Kidney tubule cell (primary cell): ENCODE data around the gene PLCD1.
A peak's percentile ranks its signal among the peaks of the same experiment; 100 is the strongest.

ENCODE experiments used
- DNase-seq: peaks from one replicate; pipeline ENCODE4 v3.0.0-alpha.2; 2018; ENCODE audit warnings: low spot score

Gene PLCD1

GRCh38 chr3:38016847-38017444 is 12.5 kb downstream of the PLCD1 start:
- no peak for DNase-seq

- DNase-seq: no peak
These were observed 13.0 kb downstream of the PLCD1 start for GRCh38 chr3:38016410-38016809.

GRCh38 chr3:38015984-38016383 is 13.5 kb downstream of the PLCD1 start:
- no peak for DNase-seq

DNA sequence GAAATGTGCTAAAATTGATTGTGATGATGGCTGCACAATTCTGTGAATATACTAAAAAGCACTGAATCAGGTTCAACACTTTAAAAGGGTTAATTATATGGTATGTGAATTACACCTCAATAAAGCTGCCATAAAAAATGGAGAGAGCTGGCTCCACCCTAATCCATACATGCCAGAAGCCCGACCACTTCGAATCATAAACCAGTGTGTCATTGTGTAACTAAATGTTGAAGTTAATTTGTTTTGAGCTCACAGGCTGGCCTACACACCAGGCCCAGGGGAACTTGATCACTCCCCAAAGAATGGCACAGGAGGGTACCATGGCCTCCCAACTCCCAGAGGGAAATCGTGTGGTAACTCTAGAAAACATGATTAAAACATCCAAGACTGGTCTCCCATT is 14.0 kb downstream of the PLCD1 start:
- DNase-seq: no peak

DNA sequence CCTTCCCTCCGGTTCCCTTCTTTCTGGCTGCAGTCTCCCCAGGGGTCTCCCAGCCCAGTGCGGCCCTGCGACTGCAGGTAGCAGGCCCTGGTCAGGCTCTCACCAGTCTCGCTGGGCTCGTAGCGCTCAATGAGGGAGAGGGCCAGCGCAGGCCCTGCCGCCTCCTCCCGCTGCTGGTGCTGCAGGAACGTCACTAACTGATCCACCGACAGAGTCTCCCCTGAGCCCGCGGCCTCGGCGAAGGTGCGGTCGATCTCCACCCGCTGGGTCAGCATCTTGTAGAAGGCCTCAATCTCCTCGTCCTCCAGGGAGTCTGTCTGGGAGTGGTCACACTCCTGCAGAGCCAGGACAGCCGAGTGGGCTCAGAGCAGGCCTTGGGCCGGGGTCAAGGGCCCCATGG is 18.3 kb downstream of the PLCD1 start:
- no peak for DNase-seq

DNA sequence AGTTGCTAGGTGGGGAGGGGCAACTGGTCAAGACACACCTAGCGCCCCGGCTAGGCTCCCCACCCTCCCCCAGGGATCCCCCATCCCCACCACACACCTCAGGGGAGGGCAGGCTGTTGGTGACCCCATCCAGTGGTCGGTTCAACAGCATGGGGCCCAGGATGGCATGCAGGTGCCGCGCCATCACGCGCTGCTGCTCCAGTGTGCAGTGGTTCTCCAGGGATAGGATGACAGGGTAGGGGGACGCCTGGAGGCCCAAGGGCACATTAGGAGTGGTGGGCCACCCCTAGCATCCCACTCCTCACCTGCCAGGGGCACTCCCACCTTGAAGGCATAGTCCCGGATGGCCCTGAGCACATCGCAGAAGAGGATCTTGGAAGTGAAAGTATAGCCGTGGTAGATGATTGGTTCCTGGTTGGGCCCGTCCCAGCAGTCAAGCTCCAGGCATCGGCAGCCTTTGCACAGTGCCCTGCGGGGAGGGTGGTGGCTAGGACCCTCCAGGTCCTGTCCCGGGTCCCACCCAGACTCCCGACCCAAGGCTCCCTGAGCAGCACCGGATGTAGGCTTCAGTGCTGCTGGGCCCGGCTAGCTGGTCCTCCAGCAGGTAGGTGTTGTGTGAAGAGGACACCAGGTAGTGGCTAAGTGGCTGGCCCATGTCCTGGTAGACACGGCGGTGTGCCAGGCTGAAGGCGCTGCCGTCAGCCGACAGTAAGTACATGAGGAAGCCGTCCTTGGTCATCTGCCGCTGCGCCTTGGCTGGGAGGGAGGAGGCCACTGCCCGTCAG is 19.4 kb downstream of the PLCD1 start:
- no peak for DNase-seq

DNA sequence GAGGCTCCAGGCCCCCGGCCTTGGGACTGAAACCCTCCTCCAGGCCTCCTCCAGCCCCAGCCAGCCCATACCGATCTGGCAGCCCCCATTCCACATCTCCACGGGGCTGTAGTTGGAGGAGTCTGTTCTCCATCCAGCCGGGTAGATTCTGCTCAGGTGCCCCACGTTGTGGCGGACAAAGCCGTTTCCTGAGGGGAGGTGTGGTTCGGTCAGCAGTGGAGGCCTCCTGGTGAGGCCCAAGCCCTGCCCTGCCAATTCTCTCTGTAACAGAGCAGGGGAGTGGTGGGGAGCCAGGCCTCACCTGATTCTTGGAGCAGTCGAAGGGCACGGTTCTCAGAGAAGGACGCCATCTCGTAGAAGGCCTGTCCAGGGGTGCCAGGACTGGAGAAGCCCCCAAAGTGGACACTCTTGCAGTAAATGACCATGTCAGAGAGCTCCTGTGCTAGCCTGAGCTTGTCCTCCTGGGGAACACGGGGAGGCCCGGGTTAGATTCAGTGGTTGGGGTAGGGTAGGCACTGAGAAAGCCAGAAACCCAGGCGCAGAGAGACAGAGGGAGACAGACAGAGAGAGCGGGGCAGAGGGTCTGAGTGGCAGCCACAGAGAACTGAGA is 20.4 kb downstream of the PLCD1 start:
- no peak for DNase-seq

DNA sequence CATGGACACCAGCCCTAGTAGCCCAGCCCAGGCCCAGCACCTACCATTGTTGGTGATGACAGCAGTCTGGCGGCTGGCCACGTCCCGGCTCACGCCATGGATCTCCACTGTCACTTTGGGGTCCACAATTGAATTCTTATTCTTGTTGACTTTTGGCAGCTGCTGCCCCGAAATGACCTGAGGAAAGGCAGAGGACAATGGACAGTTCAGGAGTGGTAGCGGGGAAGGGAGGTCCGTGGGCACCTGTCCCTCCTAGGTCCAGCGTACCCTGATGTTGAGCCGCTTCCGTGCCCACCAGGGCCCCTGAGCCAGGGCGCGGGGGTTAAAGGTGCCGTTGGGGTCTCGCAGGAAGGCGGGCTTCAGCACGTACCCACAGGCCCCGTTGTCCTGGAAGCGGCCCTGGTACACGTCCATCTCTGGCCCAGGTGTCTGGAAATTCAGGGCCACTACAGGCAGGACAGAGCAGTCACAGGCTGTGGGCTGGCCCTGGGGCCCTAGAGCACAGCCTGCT is 21.2 kb downstream of the PLCD1 start:
- no peak for DNase-seq

DNA sequence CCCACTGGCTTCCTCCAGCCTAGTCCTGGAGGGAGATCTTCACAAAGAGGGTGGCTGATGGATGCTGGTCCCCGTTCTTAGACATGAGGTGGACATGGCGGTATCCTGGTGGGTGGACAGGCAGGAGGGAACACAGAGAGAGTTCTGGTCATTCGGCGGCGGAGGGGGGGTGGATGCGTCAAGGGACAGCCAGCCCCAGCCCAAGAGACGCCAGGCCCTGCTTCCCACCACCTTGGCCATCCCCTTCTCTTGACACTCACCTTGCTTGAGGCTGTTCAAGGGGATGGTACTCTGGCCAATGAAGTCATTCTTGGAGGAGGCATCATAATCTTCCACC is 21.7 kb downstream of the PLCD1 start:
- no peak for DNase-seq

DNA sequence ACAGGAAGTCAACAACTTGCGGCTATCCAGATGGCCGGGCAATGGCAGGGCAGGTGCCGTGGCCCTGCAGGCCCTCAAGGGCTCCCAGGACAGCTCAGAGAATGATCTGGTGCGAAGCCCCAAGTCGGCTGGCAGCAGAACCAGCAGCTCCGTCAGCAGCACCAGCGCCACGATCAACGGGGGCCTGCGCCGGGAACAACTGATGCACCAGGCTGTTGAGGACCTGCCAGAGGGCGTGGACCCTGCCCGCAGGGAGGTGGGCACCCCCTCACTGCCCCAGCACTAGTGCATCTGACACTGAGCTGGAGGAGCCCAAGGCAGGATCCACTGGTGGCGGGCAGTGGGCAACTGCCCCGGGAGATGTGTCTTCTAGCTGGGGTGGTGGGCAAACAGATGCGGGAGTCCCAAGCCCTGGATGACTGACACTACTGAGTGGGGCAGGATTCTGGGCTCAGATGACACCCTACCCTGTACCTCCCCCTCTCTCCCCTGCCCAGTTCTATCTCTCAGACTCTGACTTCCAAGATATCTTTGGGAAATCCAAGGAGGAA is 22.9 kb downstream of the PLCD1 start:
- no peak for DNase-seq

DNA sequence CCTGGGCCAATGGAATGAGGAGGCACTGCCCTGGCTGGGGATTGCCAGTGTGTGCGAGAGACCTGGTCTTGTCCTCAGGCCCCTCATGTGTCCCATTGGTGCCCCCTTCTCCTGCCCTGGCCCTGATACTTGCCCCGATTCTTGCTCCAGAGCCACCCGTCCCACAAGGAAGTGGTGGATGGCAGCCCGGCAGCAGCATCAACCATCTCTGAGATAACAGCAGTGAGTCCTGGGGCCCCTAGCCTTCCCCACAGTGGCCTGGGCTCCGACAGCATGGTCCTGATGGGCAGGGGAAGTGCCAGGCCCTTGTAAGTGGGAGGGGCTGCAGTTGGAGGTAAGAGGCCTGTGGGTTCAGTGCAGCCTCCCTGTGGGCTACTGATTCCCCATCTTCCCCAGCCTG is 23.4 kb downstream of the PLCD1 start:
- DNase-seq: no peak

- DNase-seq: no peak
These were observed 24.1 kb downstream of the PLCD1 start for GRCh38 chr3:38005076-38006020.

DNA sequence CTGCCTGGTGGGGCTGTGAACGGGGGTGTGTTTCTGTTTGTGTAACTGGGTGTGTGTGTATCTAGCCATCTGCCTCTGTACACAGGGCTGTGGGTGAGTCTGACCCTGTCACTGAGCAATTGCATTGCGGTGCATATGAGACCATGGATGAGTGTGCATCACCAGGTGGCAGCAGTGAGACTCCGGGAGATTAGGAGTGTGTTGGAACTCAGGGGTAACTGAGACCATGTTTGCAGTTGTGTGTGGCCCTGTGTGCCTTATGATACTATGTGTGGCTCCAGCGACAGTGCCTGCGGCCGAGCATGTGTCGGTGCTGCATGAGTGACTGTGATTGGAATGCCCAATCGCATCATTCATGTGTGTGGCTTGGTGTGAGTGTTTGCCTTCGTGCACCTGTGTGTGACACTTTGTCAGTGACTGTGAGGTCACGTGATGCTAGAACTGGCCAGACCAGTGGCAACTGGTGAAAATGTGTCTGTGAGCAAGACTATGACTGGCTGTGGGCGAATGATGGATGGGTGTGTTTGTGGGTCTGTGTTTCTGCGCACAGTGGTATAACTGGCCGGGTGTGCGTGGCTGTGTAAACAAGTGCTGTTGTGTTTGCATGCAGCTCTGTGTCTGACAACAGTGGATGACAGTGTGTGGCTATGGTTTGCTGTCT is 24.9 kb downstream of the PLCD1 start:
- DNase-seq: peak; percentile 80

- DNase-seq: no peak
These were observed 25.5 kb downstream of the PLCD1 start for GRCh38 chr3:38003817-38004414.

DNA sequence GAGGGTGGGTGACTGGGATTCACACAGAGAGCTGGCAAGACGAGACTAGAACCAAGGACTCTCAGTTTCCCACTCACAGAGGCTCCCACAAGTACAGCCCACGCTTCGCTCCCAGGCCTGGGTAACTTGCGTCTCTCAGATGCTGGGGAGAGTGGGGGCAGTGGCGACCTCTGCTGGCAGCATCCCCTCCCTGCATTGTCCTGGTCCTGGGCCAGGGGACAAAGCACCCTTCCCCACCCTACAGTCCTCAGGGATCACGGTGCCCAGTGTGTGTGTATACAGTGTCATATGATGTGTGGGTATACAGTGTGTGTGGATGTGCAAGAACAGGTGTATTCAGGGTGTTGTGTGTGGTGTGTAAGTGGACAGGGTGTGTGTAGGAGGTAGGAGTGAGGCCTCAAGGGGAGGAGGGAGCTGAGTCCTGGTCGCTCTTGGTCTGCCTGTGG is 26.0 kb downstream of the PLCD1 start:
- DNase-seq: peak; percentile 43

- DNase-seq: no peak
These were observed 26.5 kb downstream of the PLCD1 start for GRCh38 chr3:38002940-38003339.

DNA sequence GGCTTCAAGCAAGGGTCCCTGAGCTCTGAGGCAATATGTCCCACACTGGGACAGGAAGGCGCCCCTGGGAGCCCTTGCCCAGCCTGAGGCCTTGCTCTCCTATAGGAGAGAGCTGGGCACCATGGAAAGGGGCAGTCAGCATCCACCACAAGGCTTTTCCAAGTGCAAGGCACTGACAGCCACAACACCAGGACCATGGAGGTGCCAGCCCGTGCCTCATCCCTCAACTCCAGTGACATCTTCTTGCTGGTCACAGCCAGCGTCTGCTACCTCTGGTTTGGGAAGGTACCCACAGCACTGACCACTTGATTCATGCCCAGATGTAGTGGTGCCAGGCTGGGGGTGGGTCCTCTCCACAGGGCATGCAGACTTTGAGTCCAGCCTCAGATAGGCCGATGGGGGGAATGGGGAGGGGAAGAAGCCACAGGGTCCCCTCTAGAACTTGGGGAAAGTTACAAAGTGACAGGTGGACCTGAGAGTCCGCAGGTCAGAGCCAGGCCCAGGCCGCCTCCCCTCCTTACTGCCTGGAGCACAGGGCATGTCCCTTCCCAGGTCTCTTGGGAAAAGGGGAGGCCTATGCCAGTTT is 27.1 kb downstream of the PLCD1 start:
- DNase-seq: no peak

DNA sequence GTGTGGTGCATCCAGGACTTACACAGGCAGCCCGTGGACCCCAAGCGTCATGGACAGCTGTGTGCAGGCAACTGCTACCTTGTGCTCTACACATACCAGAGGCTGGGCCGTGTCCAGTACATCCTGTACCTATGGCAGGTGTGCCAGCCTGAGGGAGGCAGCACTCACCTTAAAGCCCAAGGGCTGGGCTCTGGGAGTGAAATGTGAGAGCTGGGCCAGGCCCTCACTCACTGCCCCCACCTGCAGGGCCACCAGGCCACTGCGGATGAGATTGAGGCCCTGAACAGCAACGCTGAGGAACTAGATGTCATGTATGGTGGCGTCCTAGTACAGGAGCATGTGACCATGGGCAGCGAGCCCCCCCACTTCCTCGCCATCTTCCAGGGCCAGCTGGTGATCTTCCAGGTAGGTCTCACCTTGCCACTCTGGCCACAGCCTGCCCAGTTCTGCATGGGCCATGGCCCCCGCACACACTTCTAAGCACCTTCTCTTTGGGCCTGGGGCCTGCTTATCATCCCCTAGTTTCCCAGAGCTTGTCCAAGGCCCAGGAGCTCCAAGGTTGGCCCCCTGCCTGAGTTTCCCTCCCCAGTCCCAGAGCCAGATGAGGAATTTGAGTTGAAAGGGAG is 27.9 kb downstream of the PLCD1 start:
- no peak for DNase-seq

DNA sequence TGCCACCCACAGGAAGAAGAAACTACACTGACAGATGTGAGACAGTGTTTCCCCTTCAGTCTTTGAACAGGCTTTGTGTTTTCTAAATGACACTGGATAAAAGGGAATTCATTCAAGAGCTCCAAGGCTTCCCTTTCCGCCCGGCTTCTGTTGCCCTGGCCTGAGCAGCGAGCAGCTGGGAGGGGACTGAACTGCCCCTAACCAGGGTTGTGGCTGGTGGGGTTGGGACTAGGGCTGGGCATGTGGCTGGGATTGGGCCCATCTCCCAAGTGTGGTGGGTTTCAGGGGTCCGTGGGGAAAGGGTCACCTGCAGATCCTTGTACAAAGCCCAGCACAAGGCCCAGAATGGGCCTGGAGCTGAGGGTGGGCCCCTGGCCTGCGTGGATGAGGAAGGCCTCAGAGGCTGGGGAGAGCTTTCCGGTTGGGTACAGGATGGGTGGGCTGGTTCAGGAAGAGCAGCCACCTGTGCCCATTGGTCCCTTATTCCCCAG is 28.4 kb downstream of the PLCD1 start:
- no peak for DNase-seq
